ENCODE results near the gene BICC1.

The BICC1 gene

GRCh38 chr10:58555170-58555929 lies 42.7 kb downstream of the BICC1 start:
- H3K4me1 ChIP-seq (ENCODE audit: insufficient read depth, low read length, severe bottlenecking), result no peaks in the 10 kb centered on the region
- H3K9me3 ChIP-seq (ENCODE audit: low read length), result no peaks in the 10 kb centered on the region
- no peaks in the 10 kb centered on the region for H3K36me3 ChIP-seq (ENCODE audit: insufficient read depth, low read length)
- no peak overlapping the region for H3K4me2 ChIP-seq (ENCODE audit: low read length)
- no peak overlapping the region for H3K4me3 ChIP-seq (ENCODE audit: low read depth, low read length, poor library complexity, severe bottlenecking)
- H4K20me1 ChIP-seq (ENCODE audit: insufficient read depth, low read length), result no peaks in the 10 kb centered on the region
- H3K27ac ChIP-seq (ENCODE audit: low read depth, low read length, poor library complexity, severe bottlenecking), result no peak overlapping the region
- H2AFZ ChIP-seq (ENCODE audit: low read length), result no peak overlapping the region
- H3F3A ChIP-seq (ENCODE audit: insufficient read depth, low read length), result no peaks in the 10 kb centered on the region
- no peak overlapping the region for H3K9ac ChIP-seq (ENCODE audit: low read length)
- H3K79me2 ChIP-seq (ENCODE audit: insufficient read depth, low read length), result no peaks in the 10 kb centered on the region
- TF ChIP-seq CTCF (IDR thresholded peaks at IDR 0.05; ENCODE audit: low read length) (no peak), EZH2 (IDR thresholded peaks at IDR 0.05; ENCODE audit: borderline replicate concordance, low read length) (no peak)
- H3K9me2 ChIP-seq (ENCODE audit: low read depth, low read length), result no peaks in the 10 kb centered on the region
- no peaks in the 10 kb centered on the region for H3K27me3 ChIP-seq (ENCODE audit: insufficient read depth, low read length)

- no peaks in the 10 kb centered on the region for H3K79me2 ChIP-seq (ENCODE audit: insufficient read depth, low read length)
Measured at GRCh38 chr10:58555930-58556311, 43.2 kb downstream of the BICC1 start.

GRCh38 chr10:58556516-58557165 lies 44.0 kb downstream of the BICC1 start:
- Histone ChIP-seq H3K4me2 (ENCODE audit: low read length) (no peak overlapping the region), H3K9ac (ENCODE audit: low read length) (no peak overlapping the region), H3K4me1 (ENCODE audit: insufficient read depth, low read length, severe bottlenecking) (no peaks in the 10 kb centered on the region), H3K79me2 (ENCODE audit: insufficient read depth, low read length) (no peaks in the 10 kb centered on the region), H3K36me3 (ENCODE audit: insufficient read depth, low read length) (no peaks in the 10 kb centered on the region), H3K4me3 (ENCODE audit: low read depth, low read length, poor library complexity, severe bottlenecking) (no peak overlapping the region), H3K9me3 (ENCODE audit: low read length) (no peaks in the 10 kb centered on the region), H3K9me2 (ENCODE audit: low read depth, low read length) (no peaks in the 10 kb centered on the region), H3F3A (ENCODE audit: insufficient read depth, low read length) (no peaks in the 10 kb centered on the region), H4K20me1 (ENCODE audit: insufficient read depth, low read length) (no peaks in the 10 kb centered on the region), H2AFZ (ENCODE audit: low read length) (no peak overlapping the region), H3K27ac (ENCODE audit: low read depth, low read length, poor library complexity, severe bottlenecking) (no peak overlapping the region), H3K27me3 (ENCODE audit: insufficient read depth, low read length) (no peaks in the 10 kb centered on the region)
- TF ChIP-seq CTCF (IDR thresholded peaks at IDR 0.05; ENCODE audit: low read length) (no peak), EZH2 (IDR thresholded peaks at IDR 0.05; ENCODE audit: borderline replicate concordance, low read length) (no peak)

More at GRCh38 chr10:58555930-58556311, 43.2 kb downstream of the BICC1 start:
- TF ChIP-seq CTCF (IDR thresholded peaks at IDR 0.05; ENCODE audit: low read length) (no peak), EZH2 (IDR thresholded peaks at IDR 0.05; ENCODE audit: borderline replicate concordance, low read length) (no peak)
- Histone ChIP-seq H4K20me1 (ENCODE audit: insufficient read depth, low read length) (no peaks in the 10 kb centered on the region), H3K4me1 (ENCODE audit: insufficient read depth, low read length, severe bottlenecking) (no peaks in the 10 kb centered on the region), H3K4me3 (ENCODE audit: low read depth, low read length, poor library complexity, severe bottlenecking) (no peak overlapping the region), H3K27me3 (ENCODE audit: insufficient read depth, low read length) (no peaks in the 10 kb centered on the region), H3K9me3 (ENCODE audit: low read length) (no peaks in the 10 kb centered on the region), H3K9me2 (ENCODE audit: low read depth, low read length) (no peaks in the 10 kb centered on the region), H3K36me3 (ENCODE audit: insufficient read depth, low read length) (no peaks in the 10 kb centered on the region), H3K27ac (ENCODE audit: low read depth, low read length, poor library complexity, severe bottlenecking) (no peak overlapping the region), H3F3A (ENCODE audit: insufficient read depth, low read length) (no peaks in the 10 kb centered on the region), H2AFZ (ENCODE audit: low read length) (no peak overlapping the region), H3K9ac (ENCODE audit: low read length) (no peak overlapping the region), H3K4me2 (ENCODE audit: low read length) (no peak overlapping the region)

All from OCI-LY1 (cell line).